Subcutaneous adipose tissue (tissue), 4 donors: ENCODE measurements around the gene BRSK1. TPM values are rescaled to one million over a fixed set of nuclear protein-coding genes. Genes with fewer than 3 reads are reported as not detected.

Experiments
- CTCF ChIP-seq: fragments of 450-650 bp; IDR thresholded peaks from one replicate; pipeline ENCODE4 v1.5.1; 2016; ENCODE audit warnings: low read depth, mild to moderate bottlenecking, control low read depth, antibody characterized with exemption, moderate library complexity
- total RNA-seq, 4 donors: library from RNA; depleted of rRNA; stranded (reverse); fragments of >200 nt; gene quantifications; one replicate each; pipeline ENCODE4 v1.1.0, GENCODE V29; 2016

The BRSK1 gene
- total RNA-seq, 4 donors from 2014 or later = 0.38 to 1.1 TPM; not detected in 2

DNA sequence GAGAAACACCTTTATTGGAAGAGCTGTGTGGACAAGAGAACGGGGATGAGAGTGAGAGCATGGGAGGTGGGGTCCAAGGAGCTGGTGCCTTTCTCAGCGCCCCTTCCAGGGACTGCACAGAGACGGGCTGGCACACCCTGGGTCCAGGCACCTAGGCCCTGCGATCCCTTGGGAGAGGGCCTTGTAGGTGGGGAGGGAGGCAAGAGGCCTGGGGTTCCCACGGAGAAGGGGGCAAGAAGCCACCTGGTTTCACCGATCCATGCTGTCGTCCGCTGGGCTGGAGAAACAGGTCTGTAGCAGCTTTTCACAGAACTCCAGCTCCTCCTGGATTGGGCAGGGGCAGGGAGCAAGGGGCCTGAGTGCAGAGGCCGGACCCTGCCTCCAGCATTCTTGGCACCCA, 21.4 kb upstream of the BRSK1 start:
- no peak for TF ChIP-seq CTCF

- no peak for TF ChIP-seq CTCF
Measured at GRCh38 chr19:55264531-55264930, 19.3 kb upstream of the BRSK1 start.

DNA sequence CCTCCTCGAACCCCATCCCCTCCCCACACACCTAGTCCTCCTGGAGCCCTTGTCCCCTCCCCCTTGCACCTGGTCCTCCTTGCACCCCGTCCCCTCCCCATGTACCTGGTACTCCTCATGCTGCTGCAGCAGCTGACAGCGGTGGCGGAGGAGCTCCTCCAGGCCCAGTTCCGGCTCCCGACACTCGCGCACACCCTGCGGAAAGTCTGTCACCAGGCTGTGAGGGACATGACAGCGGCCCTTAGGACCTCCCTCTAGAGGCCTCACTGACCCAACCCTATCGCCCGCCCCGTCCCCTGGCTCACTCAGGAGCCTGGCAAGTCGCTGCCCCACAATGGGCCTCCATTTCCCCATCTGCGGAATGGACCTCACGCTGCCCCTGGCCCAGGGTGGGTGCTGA, 18.6 kb upstream of the BRSK1 start:
- TF ChIP-seq CTCF = no peak

- no peak for TF ChIP-seq CTCF
Measured at GRCh38 chr19:55265723-55266386, 17.9 kb upstream of the BRSK1 start.

GRCh38 chr19:55266404-55266803, 17.4 kb upstream of the BRSK1 start:
- no peak for TF ChIP-seq CTCF

GRCh38 chr19:55266840-55267239, 17.0 kb upstream of the BRSK1 start:
- TF ChIP-seq CTCF = no peak

GRCh38 chr19:55269299-55269698, 14.5 kb upstream of the BRSK1 start:
- TF ChIP-seq CTCF = no peak
